GM12864 (cell line): Measurements from ENCODE around the gene LRGUK.
"Not testable (repeated sequence)": the region's sequence is repeated elsewhere in the genome, so short reads cannot be mapped to it uniquely, and the experiment has no call there.

Experiments
- DNase-seq: peaks from one replicate; pipeline ENCODE4 v3.0.0-alpha.2; 2011; ENCODE audit warnings: low read depth
- H3K4me3 ChIP-seq: 2 replicates; pipeline ENCODE4 v1.5.1; 2011; ENCODE audit warnings: mild to moderate bottlenecking, low read depth, low read length, control low read depth
- CTCF ChIP-seq: IDR thresholded peaks from 2 replicates; pipeline ENCODE4 v1.5.1; 2011; ENCODE audit warnings: low read depth, mild to moderate bottlenecking, moderate library complexity, low read length, control low read depth, inconsistent platforms; ENCODE audit errors: missing control alignments

The LRGUK gene

GRCh38 chr7:134293002-134293740, 166.0 kb downstream of the LRGUK start:
- no peak for TF ChIP-seq CTCF
- DNase-seq, result peak; percentile 94
- H3K4me3 ChIP-seq, result no peak overlapping the region

- H3K4me3 ChIP-seq, DNase-seq: not testable (repeated sequence)
Measured at GRCh38 chr7:134295982-134296381, 168.8 kb downstream of the LRGUK start.

- no peak for DNase-seq
- H3K4me3 ChIP-seq, result no peak overlapping the region
- no peak for TF ChIP-seq CTCF
Measured at GRCh38 chr7:134297489-134297888, 170.3 kb downstream of the LRGUK start.

GRCh38 chr7:134298902-134299683, 172.0 kb downstream of the LRGUK start:
- no peak for DNase-seq

GRCh38 chr7:134300988-134301387, 173.8 kb downstream of the LRGUK start:
- DNase-seq, result no peak
- H3K4me3 ChIP-seq, result no peak overlapping the region
- TF ChIP-seq CTCF, result no peak

More at GRCh38 chr7:134298902-134299683, 172.0 kb downstream of the LRGUK start:
- TF ChIP-seq CTCF, result no peak
- no peak overlapping the region for H3K4me3 ChIP-seq

- DNase-seq, result no peak
- no peak overlapping the region for H3K4me3 ChIP-seq
- TF ChIP-seq CTCF, result no peak
Measured at GRCh38 chr7:134301592-134301991, 174.5 kb downstream of the LRGUK start.

- DNase-seq, result no peak
- no peak for TF ChIP-seq CTCF
- H3K4me3 ChIP-seq, result no peak overlapping the region
Measured at GRCh38 chr7:134302120-134302519, 175.0 kb downstream of the LRGUK start.
